Measurements from ENCODE around the gene XAGE1B. TPM values are rescaled to one million over a fixed set of nuclear protein-coding genes. Genes with fewer than 3 reads are reported as not detected.
"Not testable (repeated sequence)": the region's sequence is repeated elsewhere in the genome, so short reads cannot be mapped to it uniquely, and the experiment has no call there.

The XAGE1B gene
- total and polyA plus RNA-seq, 4 experiments from 2014 or later, result not detected

GRCh38 chrX:52542311-52542710, 25.4 kb upstream of the XAGE1B start:
- H3K36me3 Mint-ChIP-seq, result no peaks in the 10 kb centered on the region
- no peak overlapping the region for H3K4me3 Mint-ChIP-seq
- Histone ChIP-seq H3K27me3 (ENCODE audit: insufficient read depth, low read length) (no peaks in the 10 kb centered on the region), H3K27ac (ENCODE audit: low read depth, low read length) (no peak overlapping the region), H3K36me3 (ENCODE audit: insufficient read depth, low read length) (no peaks in the 10 kb centered on the region), H3K4me1 (ENCODE audit: insufficient read depth, low read length) (no peaks in the 10 kb centered on the region), H3K9me3 (ENCODE audit: control insufficient read depth in 1 of 2, low read length in 2 of 2) (no peaks in the 10 kb centered on the region), H3K4me3 (ENCODE audit: low read length in 2 of 2) (no peak overlapping the region)
- intact Hi-C loops (cut with micrococcal nuclease), result no loop called here
- DNase-seq, result no peak
- H3K9me3 Mint-ChIP-seq, result no peaks in the 10 kb centered on the region
- H3K4me1 Mint-ChIP-seq, result peaks cover 0 to 1% (median 0%) of the 10 kb centered on the region in 4 donors
- ChIA-PET POLR2A (ENCODE audit: partially characterized antibody) (no interaction called here), CTCF (ENCODE audit: partially characterized antibody) (no interaction called here)
- no peak overlapping the region for H3K27ac Mint-ChIP-seq
- H3K27me3 Mint-ChIP-seq, result no peaks in the 10 kb centered on the region

GRCh38 chrX:52541051-52541450, 24.2 kb upstream of the XAGE1B start:
- H3K9me3 ChIP-seq (ENCODE audit: control insufficient read depth in 1 of 2, low read length in 2 of 2); H3K27ac Mint-ChIP-seq; H3K27me3 Mint-ChIP-seq; H3K36me3 ChIP-seq (ENCODE audit: insufficient read depth, low read length); DNase-seq; H3K27ac ChIP-seq (ENCODE audit: low read depth, low read length); CTCF ChIA-PET (ENCODE audit: partially characterized antibody); H3K27me3 ChIP-seq (ENCODE audit: insufficient read depth, low read length); H3K4me3 ChIP-seq (ENCODE audit: low read length in 2 of 2); H3K36me3 Mint-ChIP-seq; H3K4me1 ChIP-seq (ENCODE audit: insufficient read depth, low read length); intact Hi-C loops (cut with micrococcal nuclease); H3K4me3 Mint-ChIP-seq; POLR2A ChIA-PET (ENCODE audit: partially characterized antibody); H3K9me3 Mint-ChIP-seq; H3K4me1 Mint-ChIP-seq: not testable (repeated sequence)

GRCh38 chrX:52516110-52516986, 515 bp downstream of the XAGE1B start:
- H3K9me3 Mint-ChIP-seq; H3K36me3 ChIP-seq (ENCODE audit: insufficient read depth, low read length); H3K4me3 Mint-ChIP-seq; intact Hi-C loops (cut with micrococcal nuclease); H3K27me3 Mint-ChIP-seq; H3K27me3 ChIP-seq (ENCODE audit: insufficient read depth, low read length); H3K4me1 Mint-ChIP-seq; CTCF ChIA-PET (ENCODE audit: partially characterized antibody); H3K36me3 Mint-ChIP-seq; DNase-seq; H3K27ac Mint-ChIP-seq; POLR2A ChIA-PET (ENCODE audit: partially characterized antibody); H3K9me3 ChIP-seq (ENCODE audit: control insufficient read depth in 1 of 2, low read length in 2 of 2); H3K27ac ChIP-seq (ENCODE audit: low read depth, low read length); H3K4me3 ChIP-seq (ENCODE audit: low read length in 2 of 2); H3K4me1 ChIP-seq (ENCODE audit: insufficient read depth, low read length): not testable (repeated sequence)

GRCh38 chrX:52511126-52511525, 5.7 kb downstream of the XAGE1B start:
- not testable (repeated sequence) for DNase-seq, H3K27me3 Mint-ChIP-seq

GRCh38 chrX:52509916-52510315, 6.9 kb downstream of the XAGE1B start:
- Histone ChIP-seq H3K4me3 (ENCODE audit: low read length in 2 of 2) (no peak overlapping the region), H3K4me1 (ENCODE audit: insufficient read depth, low read length) (no peaks in the 10 kb centered on the region), H3K27ac (ENCODE audit: low read depth, low read length) (no peak overlapping the region), H3K9me3 (ENCODE audit: control insufficient read depth in 1 of 2, low read length in 2 of 2) (no peaks in the 10 kb centered on the region), H3K36me3 (ENCODE audit: insufficient read depth, low read length) (no peaks in the 10 kb centered on the region), H3K27me3 (ENCODE audit: insufficient read depth, low read length) (no peaks in the 10 kb centered on the region)
- POLR2A ChIA-PET (ENCODE audit: partially characterized antibody), result no interaction called here
- Mint-ChIP-seq H3K4me3 (no peak overlapping the region), H3K36me3 (no peaks in the 10 kb centered on the region), H3K27me3 (peaks cover 0 to 8% of the 10 kb centered on the region in 2 donors), H3K27ac (no peak overlapping the region), H3K4me1 (no peaks in the 10 kb centered on the region), H3K9me3 (no peaks in the 10 kb centered on the region)
- intact Hi-C loops (cut with micrococcal nuclease), result no loop called here
- CTCF ChIA-PET (ENCODE audit: partially characterized antibody), result no interaction called here
- no peak for DNase-seq

More at GRCh38 chrX:52511126-52511525, 5.7 kb downstream of the XAGE1B start:
- H3K36me3 ChIP-seq (ENCODE audit: insufficient read depth, low read length); H3K9me3 Mint-ChIP-seq; H3K4me3 ChIP-seq (ENCODE audit: low read length in 2 of 2); H3K9me3 ChIP-seq (ENCODE audit: control insufficient read depth in 1 of 2, low read length in 2 of 2); H3K27me3 ChIP-seq (ENCODE audit: insufficient read depth, low read length); H3K27ac Mint-ChIP-seq; intact Hi-C loops (cut with micrococcal nuclease); H3K4me3 Mint-ChIP-seq; H3K4me1 ChIP-seq (ENCODE audit: insufficient read depth, low read length); POLR2A ChIA-PET (ENCODE audit: partially characterized antibody); CTCF ChIA-PET (ENCODE audit: partially characterized antibody); H3K27ac ChIP-seq (ENCODE audit: low read depth, low read length); H3K36me3 Mint-ChIP-seq; H3K4me1 Mint-ChIP-seq: not testable (repeated sequence)

- H3K9me3 Mint-ChIP-seq, result no peaks in the 10 kb centered on the region
- intact Hi-C loops (cut with micrococcal nuclease), result no loop called here
- Histone ChIP-seq H3K27ac (ENCODE audit: low read depth, low read length) (no peak overlapping the region), H3K9me3 (ENCODE audit: control insufficient read depth in 1 of 2, low read length in 2 of 2) (no peaks in the 10 kb centered on the region), H3K36me3 (ENCODE audit: insufficient read depth, low read length) (no peaks in the 10 kb centered on the region), H3K4me1 (ENCODE audit: insufficient read depth, low read length) (no peaks in the 10 kb centered on the region), H3K4me3 (ENCODE audit: low read length in 2 of 2) (no peak overlapping the region), H3K27me3 (ENCODE audit: insufficient read depth, low read length) (no peaks in the 10 kb centered on the region)
- no peaks in the 10 kb centered on the region for H3K36me3 Mint-ChIP-seq
- no peaks in the 10 kb centered on the region for H3K4me1 Mint-ChIP-seq
- POLR2A ChIA-PET (ENCODE audit: partially characterized antibody), result no interaction called here
- H3K27ac Mint-ChIP-seq, result no peak overlapping the region
- peaks cover 1 to 8% of the 10 kb centered on the region in 2 donors for H3K27me3 Mint-ChIP-seq
- CTCF ChIA-PET (ENCODE audit: partially characterized antibody), result no interaction called here
- DNase-seq, result no peak
- H3K4me3 Mint-ChIP-seq, result no peak overlapping the region
Observed at GRCh38 chrX:52507331-52507730, 9.5 kb downstream of the XAGE1B start.

GRCh38 chrX:52504551-52504950, 12.3 kb downstream of the XAGE1B start:
- H3K27ac ChIP-seq (ENCODE audit: low read depth, low read length), result no peak overlapping the region
- Mint-ChIP-seq H3K4me1 (no peaks in the 10 kb centered on the region), H3K4me3 (no peak overlapping the region), H3K9me3 (no peaks in the 10 kb centered on the region), H3K27me3 (peaks cover 1 to 8% of the 10 kb centered on the region in 2 donors), H3K36me3 (no peaks in the 10 kb centered on the region), H3K27ac (no peak overlapping the region)
- H3K4me1 ChIP-seq (ENCODE audit: insufficient read depth, low read length), result no peaks in the 10 kb centered on the region
- DNase-seq, result no peak
- ChIA-PET POLR2A (ENCODE audit: partially characterized antibody) (no interaction called here), CTCF (ENCODE audit: partially characterized antibody) (no interaction called here)
- intact Hi-C loops (cut with micrococcal nuclease), result no loop called here
- no peaks in the 10 kb centered on the region for H3K9me3 ChIP-seq (ENCODE audit: control insufficient read depth in 1 of 2, low read length in 2 of 2)
- no peak overlapping the region for H3K4me3 ChIP-seq (ENCODE audit: low read length in 2 of 2)
- H3K36me3 ChIP-seq (ENCODE audit: insufficient read depth, low read length), result no peaks in the 10 kb centered on the region
- H3K27me3 ChIP-seq (ENCODE audit: insufficient read depth, low read length), result no peaks in the 10 kb centered on the region

GRCh38 chrX:52501362-52501761, 15.5 kb downstream of the XAGE1B start:
- H3K27ac ChIP-seq (ENCODE audit: low read depth, low read length); H3K9me3 Mint-ChIP-seq; H3K4me3 Mint-ChIP-seq; H3K36me3 ChIP-seq (ENCODE audit: insufficient read depth, low read length); H3K9me3 ChIP-seq (ENCODE audit: control insufficient read depth in 1 of 2, low read length in 2 of 2); DNase-seq; CTCF ChIA-PET (ENCODE audit: partially characterized antibody); H3K27ac Mint-ChIP-seq; intact Hi-C loops (cut with micrococcal nuclease); H3K27me3 Mint-ChIP-seq; H3K4me3 ChIP-seq (ENCODE audit: low read length in 2 of 2); H3K4me1 ChIP-seq (ENCODE audit: insufficient read depth, low read length); H3K4me1 Mint-ChIP-seq; H3K27me3 ChIP-seq (ENCODE audit: insufficient read depth, low read length); H3K36me3 Mint-ChIP-seq; POLR2A ChIA-PET (ENCODE audit: partially characterized antibody): not testable (repeated sequence)

All from CD4-positive, alpha-beta memory T cell (primary cell).